Measurements from ENCODE around the gene CUX1.

CUX1 gene

GRCh38 chr7:102271158-102271798 lies 453.9 kb downstream of the CUX1 start:
- H3K4me3 Mint-ChIP-seq: no peak overlapping the region
- H3K4me1 Mint-ChIP-seq: peaks cover 25% of the 10 kb centered on the region
- no peaks in the 10 kb centered on the region for H3K9me3 Mint-ChIP-seq
- no peak for DNase-seq
- no peaks in the 10 kb centered on the region for H3K36me3 Mint-ChIP-seq (ENCODE audit: low read depth)
- TF ChIP-seq, protein P1, sequence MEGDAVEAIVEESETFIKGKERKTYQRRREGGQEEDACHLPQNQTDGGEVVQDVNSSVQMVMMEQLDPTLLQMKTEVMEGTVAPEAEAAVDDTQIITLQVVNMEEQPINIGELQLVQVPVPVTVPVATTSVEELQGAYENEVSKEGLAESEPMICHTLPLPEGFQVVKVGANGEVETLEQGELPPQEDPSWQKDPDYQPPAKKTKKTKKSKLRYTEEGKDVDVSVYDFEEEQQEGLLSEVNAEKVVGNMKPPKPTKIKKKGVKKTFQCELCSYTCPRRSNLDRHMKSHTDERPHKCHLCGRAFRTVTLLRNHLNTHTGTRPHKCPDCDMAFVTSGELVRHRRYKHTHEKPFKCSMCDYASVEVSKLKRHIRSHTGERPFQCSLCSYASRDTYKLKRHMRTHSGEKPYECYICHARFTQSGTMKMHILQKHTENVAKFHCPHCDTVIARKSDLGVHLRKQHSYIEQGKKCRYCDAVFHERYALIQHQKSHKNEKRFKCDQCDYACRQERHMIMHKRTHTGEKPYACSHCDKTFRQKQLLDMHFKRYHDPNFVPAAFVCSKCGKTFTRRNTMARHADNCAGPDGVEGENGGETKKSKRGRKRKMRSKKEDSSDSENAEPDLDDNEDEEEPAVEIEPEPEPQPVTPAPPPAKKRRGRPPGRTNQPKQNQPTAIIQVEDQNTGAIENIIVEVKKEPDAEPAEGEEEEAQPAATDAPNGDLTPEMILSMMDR (IDR thresholded peaks at IDR 0.05): no peak
- peaks cover 7% of the 10 kb centered on the region for H3K27me3 Mint-ChIP-seq (ENCODE audit: low read depth, poor library complexity)
- no peak overlapping the region for H3K27ac Mint-ChIP-seq

DNA sequence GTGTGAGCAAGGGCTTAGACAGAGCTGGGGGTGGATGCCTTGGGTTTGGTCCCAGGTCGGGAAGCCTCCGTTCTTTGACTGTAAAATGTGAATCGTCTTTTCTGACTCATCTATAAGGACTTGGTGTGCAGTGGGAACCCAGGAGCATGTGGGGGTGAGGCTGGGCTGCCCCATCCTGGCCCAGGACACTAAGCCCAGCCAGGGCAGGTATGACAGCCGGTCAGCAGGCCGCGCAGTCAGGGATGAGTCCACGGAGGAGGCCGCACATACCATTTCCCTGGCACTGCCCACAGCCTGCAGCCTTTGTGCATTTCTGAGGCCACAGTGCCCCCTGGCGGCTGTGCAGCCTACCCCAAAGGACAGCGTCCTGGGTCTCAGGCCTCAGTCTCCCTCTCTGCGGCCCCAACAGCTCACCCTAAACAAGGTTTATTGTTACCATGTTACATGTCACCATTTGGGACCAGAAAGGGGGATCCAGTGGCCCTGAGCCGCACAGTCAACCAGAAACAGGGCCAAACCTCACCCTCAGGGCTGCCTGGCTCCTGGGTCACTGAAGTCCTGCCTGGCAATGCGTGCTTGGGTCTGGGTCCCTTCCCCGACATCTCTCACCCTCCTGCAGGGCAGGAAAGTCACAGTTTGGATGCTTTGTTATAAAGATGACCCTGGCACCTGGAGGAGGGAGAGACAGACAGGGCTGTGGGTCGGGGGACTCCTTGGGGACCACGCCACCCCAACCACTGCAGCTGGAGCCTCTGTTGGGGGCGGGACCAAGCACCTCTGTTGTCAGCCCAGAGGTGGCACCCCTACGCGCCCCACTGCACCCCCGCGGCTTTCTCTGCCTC lies 454.9 kb downstream of the CUX1 start:
- TF ChIP-seq, protein P1 (IDR thresholded peaks at IDR 0.05): peak; percentile 93
- DNase-seq: peak; percentile 89
- Mint-ChIP-seq H3K27ac (peak overlapping the region; percentile 12), H3K27me3 (ENCODE audit: low read depth, poor library complexity) (peaks cover 4% of the 10 kb centered on the region), H3K36me3 (ENCODE audit: low read depth) (no peaks in the 10 kb centered on the region), H3K4me1 (peaks cover 18% of the 10 kb centered on the region), H3K4me3 (no peak overlapping the region), H3K9me3 (no peaks in the 10 kb centered on the region)

DNA sequence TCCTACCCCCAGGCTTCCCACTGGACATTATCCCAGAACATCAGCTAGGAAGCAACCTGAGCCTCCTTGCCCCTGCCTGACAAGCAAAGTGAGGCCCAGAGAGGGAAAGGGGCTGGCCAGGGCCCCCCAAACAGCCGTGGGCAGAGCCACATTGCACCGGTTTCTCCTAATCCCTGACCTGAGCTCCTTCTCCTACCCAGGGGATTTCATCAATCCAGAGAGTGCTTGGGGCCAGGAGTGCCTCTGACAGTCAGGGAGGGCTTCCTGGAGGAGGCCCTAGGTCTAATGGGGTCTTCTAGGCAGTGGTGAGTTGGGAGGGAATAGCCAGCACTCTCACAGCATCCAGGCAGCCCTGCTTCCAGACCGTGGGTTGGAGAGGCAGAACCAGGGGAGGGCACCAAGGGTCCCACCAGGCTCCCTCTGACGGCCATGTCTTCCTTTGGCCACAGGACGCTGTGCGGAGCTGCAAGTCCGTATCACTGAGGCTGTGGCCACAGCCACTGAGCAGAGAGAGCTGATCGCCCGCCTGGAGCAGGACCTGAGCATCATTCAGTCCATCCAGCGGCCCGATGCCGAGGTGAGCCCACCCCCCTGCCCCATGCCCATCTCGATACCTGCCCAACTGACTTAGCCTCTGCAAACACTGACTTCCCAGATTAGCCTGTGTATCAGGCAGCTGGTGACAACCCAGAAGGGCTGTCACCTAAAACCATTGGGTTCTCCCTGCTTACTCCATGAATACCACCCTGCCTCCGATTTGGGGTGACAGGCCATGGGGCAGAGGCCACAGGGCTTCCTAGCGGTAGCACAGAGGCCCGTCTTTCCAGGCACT lies 455.7 kb downstream of the CUX1 start:
- no peaks in the 10 kb centered on the region for H3K36me3 Mint-ChIP-seq (ENCODE audit: low read depth)
- H3K27ac Mint-ChIP-seq: no peak overlapping the region
- no peaks in the 10 kb centered on the region for H3K9me3 Mint-ChIP-seq
- peaks cover 14% of the 10 kb centered on the region for H3K4me1 Mint-ChIP-seq
- peaks cover 1% of the 10 kb centered on the region for H3K27me3 Mint-ChIP-seq (ENCODE audit: low read depth, poor library complexity)
- no peak overlapping the region for H3K4me3 Mint-ChIP-seq
- DNase-seq: no peak
- TF ChIP-seq, protein P1 (IDR thresholded peaks at IDR 0.05): no peak

DNA sequence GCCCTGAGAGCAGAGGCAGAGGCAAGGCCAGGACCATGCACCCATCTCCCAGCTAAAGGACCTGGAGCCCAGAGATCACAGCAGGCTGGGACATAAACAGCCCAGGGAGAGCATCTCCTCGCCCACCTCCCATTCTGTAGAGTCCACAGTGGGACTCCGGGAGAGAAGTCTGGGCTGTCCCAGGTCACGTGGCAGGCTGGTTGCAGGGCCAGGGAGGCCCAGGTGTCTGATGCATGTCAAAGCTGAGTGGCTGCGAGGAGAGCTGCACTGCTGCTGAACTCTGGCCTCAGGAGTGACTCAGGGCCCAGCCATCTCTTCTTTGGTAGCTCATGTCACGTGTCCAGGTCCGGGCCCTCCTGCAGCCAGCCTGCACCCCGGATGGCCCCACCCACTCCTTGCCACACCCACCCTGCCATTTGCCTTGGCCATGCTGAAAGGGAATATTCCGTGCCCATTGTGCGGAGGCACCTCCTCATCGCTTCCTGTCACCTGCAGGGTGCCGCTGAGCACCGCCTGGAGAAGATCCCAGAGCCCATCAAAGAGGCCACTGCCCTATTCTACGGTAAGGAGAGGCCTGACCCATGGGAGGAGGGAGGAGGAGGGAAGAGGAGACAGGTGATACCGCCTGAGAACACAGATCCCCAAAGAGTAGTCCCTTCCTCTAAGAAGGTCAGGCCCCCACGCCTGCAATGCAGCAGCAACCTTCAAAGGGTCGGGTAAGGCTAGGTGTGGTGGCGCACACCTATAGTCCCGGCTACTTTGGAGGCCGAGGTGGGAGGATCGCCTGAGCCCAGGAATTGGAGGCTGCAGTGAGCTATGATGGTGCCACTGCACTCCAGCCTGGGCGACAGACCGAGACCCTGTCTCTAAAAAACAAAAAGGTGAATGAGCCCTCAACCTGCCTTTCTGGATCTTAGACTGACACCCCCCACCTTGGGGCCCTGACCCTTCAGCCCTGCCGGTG lies 456.6 kb downstream of the CUX1 start:
- TF ChIP-seq, protein P1 (IDR thresholded peaks at IDR 0.05): no peak
- H3K27ac Mint-ChIP-seq: peak overlapping the region; percentile 57
- H3K4me1 Mint-ChIP-seq: peaks cover 9% of the 10 kb centered on the region
- DNase-seq: no peak
- H3K4me3 Mint-ChIP-seq: no peak overlapping the region
- no peaks in the 10 kb centered on the region for H3K9me3 Mint-ChIP-seq
- H3K27me3 Mint-ChIP-seq (ENCODE audit: low read depth, poor library complexity): no peaks in the 10 kb centered on the region
- H3K36me3 Mint-ChIP-seq (ENCODE audit: low read depth): no peaks in the 10 kb centered on the region

GRCh38 chr7:102275123-102275703 lies 457.8 kb downstream of the CUX1 start:
- H3K9me3 Mint-ChIP-seq: no peaks in the 10 kb centered on the region
- H3K4me3 Mint-ChIP-seq: no peak overlapping the region
- H3K27ac Mint-ChIP-seq: no peak overlapping the region
- peaks cover 11% of the 10 kb centered on the region for H3K4me1 Mint-ChIP-seq
- no peaks in the 10 kb centered on the region for H3K36me3 Mint-ChIP-seq (ENCODE audit: low read depth)
- TF ChIP-seq, protein P1 (IDR thresholded peaks at IDR 0.05): no peak
- H3K27me3 Mint-ChIP-seq (ENCODE audit: low read depth, poor library complexity): no peaks in the 10 kb centered on the region
- DNase-seq: no peak
